ENCODE data around the gene GPR132. TPM values are rescaled to one million over a fixed set of nuclear protein-coding genes. Genes with fewer than 3 reads are reported as not detected.

GPR132 gene
- total RNA-seq, 1 experiment from 2014 or later, result 0.10 TPM

DNA sequence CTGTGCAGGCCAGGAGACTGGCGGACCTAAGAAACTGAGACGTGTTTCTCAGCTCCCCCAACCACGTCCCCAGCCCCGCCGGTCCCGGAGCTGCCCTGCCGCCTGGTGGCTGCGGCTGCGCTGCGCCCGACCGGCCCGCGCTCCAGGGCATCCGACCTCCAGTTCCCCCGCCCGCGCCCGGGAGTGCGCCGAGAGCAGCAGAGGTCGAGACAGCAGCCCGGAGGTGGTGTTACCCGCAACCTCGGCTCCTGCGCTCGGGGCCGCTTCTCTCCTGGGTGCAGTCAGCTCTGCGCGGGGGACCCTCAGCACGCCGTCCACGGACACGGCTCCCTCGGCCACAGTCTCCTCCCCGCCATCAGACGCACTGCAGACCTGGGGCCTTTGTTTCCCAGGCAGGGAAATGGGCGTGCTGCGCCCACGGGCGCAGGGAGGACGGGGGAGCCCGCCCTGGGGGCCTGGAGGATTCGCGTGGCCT is 21.6 kb upstream of the GPR132 start (continued):
- TF ChIP-seq, protein P1, sequence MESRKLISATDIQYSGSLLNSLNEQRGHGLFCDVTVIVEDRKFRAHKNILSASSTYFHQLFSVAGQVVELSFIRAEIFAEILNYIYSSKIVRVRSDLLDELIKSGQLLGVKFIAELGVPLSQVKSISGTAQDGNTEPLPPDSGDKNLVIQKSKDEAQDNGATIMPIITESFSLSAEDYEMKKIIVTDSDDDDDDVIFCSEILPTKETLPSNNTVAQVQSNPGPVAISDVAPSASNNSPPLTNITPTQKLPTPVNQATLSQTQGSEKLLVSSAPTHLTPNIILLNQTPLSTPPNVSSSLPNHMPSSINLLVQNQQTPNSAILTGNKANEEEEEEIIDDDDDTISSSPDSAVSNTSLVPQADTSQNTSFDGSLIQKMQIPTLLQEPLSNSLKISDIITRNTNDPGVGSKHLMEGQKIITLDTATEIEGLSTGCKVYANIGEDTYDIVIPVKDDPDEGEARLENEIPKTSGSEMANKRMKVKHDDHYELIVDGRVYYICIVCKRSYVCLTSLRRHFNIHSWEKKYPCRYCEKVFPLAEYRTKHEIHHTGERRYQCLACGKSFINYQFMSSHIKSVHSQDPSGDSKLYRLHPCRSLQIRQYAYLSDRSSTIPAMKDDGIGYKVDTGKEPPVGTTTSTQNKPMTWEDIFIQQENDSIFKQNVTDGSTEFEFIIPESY (IDR thresholded peaks at IDR 0.05; ENCODE audit: extremely low read depth, insufficient replicate concordance, low read length), result no peak
- TF ChIP-seq JUND (IDR thresholded peaks at IDR 0.05), result no peak
- TF ChIP-seq, protein P2, sequence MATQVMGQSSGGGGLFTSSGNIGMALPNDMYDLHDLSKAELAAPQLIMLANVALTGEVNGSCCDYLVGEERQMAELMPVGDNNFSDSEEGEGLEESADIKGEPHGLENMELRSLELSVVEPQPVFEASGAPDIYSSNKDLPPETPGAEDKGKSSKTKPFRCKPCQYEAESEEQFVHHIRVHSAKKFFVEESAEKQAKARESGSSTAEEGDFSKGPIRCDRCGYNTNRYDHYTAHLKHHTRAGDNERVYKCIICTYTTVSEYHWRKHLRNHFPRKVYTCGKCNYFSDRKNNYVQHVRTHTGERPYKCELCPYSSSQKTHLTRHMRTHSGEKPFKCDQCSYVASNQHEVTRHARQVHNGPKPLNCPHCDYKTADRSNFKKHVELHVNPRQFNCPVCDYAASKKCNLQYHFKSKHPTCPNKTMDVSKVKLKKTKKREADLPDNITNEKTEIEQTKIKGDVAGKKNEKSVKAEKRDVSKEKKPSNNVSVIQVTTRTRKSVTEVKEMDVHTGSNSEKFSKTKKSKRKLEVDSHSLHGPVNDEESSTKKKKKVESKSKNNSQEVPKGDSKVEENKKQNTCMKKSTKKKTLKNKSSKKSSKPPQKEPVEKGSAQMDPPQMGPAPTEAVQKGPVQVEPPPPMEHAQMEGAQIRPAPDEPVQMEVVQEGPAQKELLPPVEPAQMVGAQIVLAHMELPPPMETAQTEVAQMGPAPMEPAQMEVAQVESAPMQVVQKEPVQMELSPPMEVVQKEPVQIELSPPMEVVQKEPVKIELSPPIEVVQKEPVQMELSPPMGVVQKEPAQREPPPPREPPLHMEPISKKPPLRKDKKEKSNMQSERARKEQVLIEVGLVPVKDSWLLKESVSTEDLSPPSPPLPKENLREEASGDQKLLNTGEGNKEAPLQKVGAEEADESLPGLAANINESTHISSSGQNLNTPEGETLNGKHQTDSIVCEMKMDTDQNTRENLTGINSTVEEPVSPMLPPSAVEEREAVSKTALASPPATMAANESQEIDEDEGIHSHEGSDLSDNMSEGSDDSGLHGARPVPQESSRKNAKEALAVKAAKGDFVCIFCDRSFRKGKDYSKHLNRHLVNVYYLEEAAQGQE (IDR thresholded peaks at IDR 0.05; ENCODE audit: low read depth), result no peak

DNA sequence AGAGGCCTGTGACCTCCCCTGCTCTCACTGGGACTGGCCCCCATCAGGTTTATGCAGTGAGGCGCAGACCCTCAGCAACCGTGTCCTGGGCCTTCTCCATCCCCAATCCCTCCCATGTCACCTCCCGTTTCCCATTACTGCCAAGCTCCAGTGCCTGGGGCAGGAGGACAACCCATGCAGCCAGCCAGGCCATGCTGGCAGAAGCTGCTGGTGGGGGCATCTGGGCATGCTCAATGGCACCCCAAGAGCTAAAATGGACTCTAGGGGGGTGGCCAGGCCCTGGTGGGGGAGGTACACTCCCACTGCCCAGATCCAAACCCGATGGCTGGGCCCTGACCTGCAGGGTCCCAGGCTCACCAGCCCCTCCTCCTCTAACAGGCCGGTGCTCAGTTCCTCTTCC is 20.5 kb upstream of the GPR132 start:
- DNase-seq (ENCODE audit: low read depth, low spot score), result no peak
- H4K20me1 ChIP-seq (ENCODE audit: insufficient read depth), result no peaks in the 10 kb centered on the region
- no peak overlapping the region for H2AFZ ChIP-seq (ENCODE audit: low read depth, low read length, poor library complexity, severe bottlenecking)
- ATAC-seq, result no peak
- intact Hi-C loops (cut with micrococcal nuclease), result loop anchor here (5.0 kb wide), 1 partner anchor 113 kb away; no protein-coding TSS in a partner anchor
- H3K4me2 ChIP-seq (ENCODE audit: low read length), result peak overlapping the region; percentile 97; the same call in 1 of the 2 replicates
- no peak overlapping the region for H3K27ac ChIP-seq (ENCODE audit: low read depth, low read length)
- no peak overlapping the region for H3K9ac ChIP-seq (ENCODE audit: low read length)
- H3K27me3 ChIP-seq (ENCODE audit: insufficient read depth, low read length), result no peaks in the 10 kb centered on the region
- H3K9me2 ChIP-seq (ENCODE audit: insufficient read depth), result no peaks in the 10 kb centered on the region
- CTCF ChIA-PET, result interaction anchor here (1.8 kb wide), 1 partner anchor 16 kb away, joined by 4 read pairs; no protein-coding TSS in a partner anchor
- peaks cover 36 to 57% of the 10 kb centered on the region in 2 experiments for H3K4me1 ChIP-seq (ENCODE audit: control insufficient read depth in 1 of 2, insufficient read depth in 2 of 2, low read length in 2 of 2)
- POLR2A ChIA-PET, result no interaction called here
- no peaks in the 10 kb centered on the region for H3K9me3 ChIP-seq (ENCODE audit: control insufficient read depth in 1 of 2, insufficient read depth in 1 of 2, low read depth in 1 of 2, low read length in 2 of 2)
- BruUV-seq (replicated peaks), result no TSS peak
- TF ChIP-seq FOSL1 (IDR thresholded peaks at IDR 0.05; ENCODE audit: low read depth), result no peak
- TF ChIP-seq ZFX (IDR thresholded peaks at IDR 0.05), result no peak
- no peak for TF ChIP-seq EZH2phosphoT487 (IDR thresholded peaks at IDR 0.05; ENCODE audit: borderline replicate concordance)
- TF ChIP-seq SIN3A (IDR thresholded peaks at IDR 0.05; ENCODE audit: low read depth), result no peak
- TF ChIP-seq CBX3 (IDR thresholded peaks at IDR 0.05; ENCODE audit: low read depth), result no peak
- TF ChIP-seq YY1 (IDR thresholded peaks at IDR 0.05; ENCODE audit: extremely low read depth, insufficient replicate concordance, low read depth, low read length), result no peak
- no peak for TF ChIP-seq CEBPB (IDR thresholded peaks at IDR 0.05; ENCODE audit: low read depth)
- TF ChIP-seq TCF7L2 (IDR thresholded peaks at IDR 0.05; ENCODE audit: borderline replicate concordance, extremely low read depth, insufficient read depth, insufficient read length), result no peak
- TF ChIP-seq POLR2AphosphoS5 (IDR thresholded peaks at IDR 0.05; ENCODE audit: low read depth, low read length), result no peak
- RAD21 ChIA-PET (ENCODE audit: low non-redundant PET in 1 of 2, low total read pairs in 2 of 2, uncharacterized antibody in 2 of 2, unreplicated experiment in 2 of 2), result no interaction called here
- no peaks in the 10 kb centered on the region for H3K36me3 ChIP-seq (ENCODE audit: control insufficient read depth in 1 of 2, insufficient read depth in 2 of 2, low read length in 2 of 2)
- no peak overlapping the region for H3K4me3 ChIP-seq (replicated peaks in 1 of 2; ENCODE audit: low read depth in 1 of 2, low read length in 2 of 2)
- H3K79me2 ChIP-seq (ENCODE audit: insufficient read depth, low read length), result no peaks in the 10 kb centered on the region
